Prostate gland (tissue), 2 donors: ENCODE measurements around the gene MXRA8.

Experiments used
- CTCF ChIP-seq, 4 experiments: fragments of 200-600 bp in 2 of 4; fragments of 450-650 bp in 2 of 4; sonication (generic) in 2 of 4; IDR thresholded peaks; 1 replicate in 3 of 4; 2 replicates in 1 of 4; pipeline ENCODE4 v1.5.1; 2016 to 2019; ENCODE audit warnings: antibody characterized with exemption in 4 of 4, mild to moderate bottlenecking in 2 of 4, moderate library complexity in 2 of 4
- POLR2A ChIP-seq: fragments of 450-650 bp; IDR thresholded peaks from one replicate; pipeline ENCODE4 v1.6.1; 2016; ENCODE audit warnings: antibody characterized with exemption, mild to moderate bottlenecking

- TF ChIP-seq CTCF (IDR thresholded peaks at IDR 0.05) (no peak), POLR2A (no peak)
Measured at GRCh38 chr1:1354271-1355247, 3.8 kb downstream of the MXRA8 start.
